B cell (primary cell): ENCODE measurements around the gene GRHL3. TPM values are rescaled to one million over a fixed set of nuclear protein-coding genes. Genes with fewer than 3 reads are reported as not detected.

Experiments
- ATAC-seq: fragments of 200-7000 bp; cut with Tn5 transposase; one replicate; pipeline ENCODE4 v1.10.0; 2021; ENCODE audit warnings: low read depth, mild to moderate bottlenecking, moderate number of reproducible peaks, moderate library complexity
- CTCF ChIA-PET: fragments of 350-600 bp; sonication (Branson Sonifier 250); formaldehyde crosslinking; loops from one replicate; lab custom pipeline; 2021; ENCODE audit warnings: antibody characterized with exemption, inconsistent platforms; lab: Charles Lee
- POLR2A ChIA-PET: fragments of 350-600 bp; sonication (Branson Sonifier 250); formaldehyde crosslinking; loops from one replicate; lab custom pipeline; 2021; ENCODE audit warnings: antibody characterized with exemption; lab: Charles Lee
- DNase-seq: peaks from one replicate; pipeline ENCODE4 v3.0.0; 2013
- H2AFZ ChIP-seq: 2 replicates; pipeline ENCODE4 v1.6.1; 2012; ENCODE audit warnings: mild to moderate bottlenecking, low read depth, low read length; ENCODE audit not compliant: insufficient read depth, poor library complexity, severe bottlenecking
- H3K27ac ChIP-seq, 2 donors: 1 replicate in 1 of 2; 2 replicates in 1 of 2; pipeline ENCODE4 v1.5.1; 2012 to 2013; ENCODE audit warnings: low read length in 2 of 2, mild to moderate bottlenecking in 2 of 2, moderate library complexity in 1 of 2
- H3K27me3 ChIP-seq, 4 experiments: fragments of 200-600 bp in 1 of 4; sonication (generic) in 1 of 4; replicated peaks in 1 of 4; 1 replicate in 2 of 4; 2 replicates in 2 of 4; pipeline versions ENCODE4 v1.6.1 to v1.7.0; 2013 to 2016; ENCODE audit warnings: low read length in 3 of 4, mild to moderate bottlenecking in 2 of 4, mixed read lengths in 1 of 4, moderate library complexity in 1 of 4; ENCODE audit not compliant: insufficient read depth in 4 of 4, control insufficient read depth in 3 of 4; ENCODE audit errors: control extremely low read depth in 1 of 4
- H3K36me3 ChIP-seq, 2 experiments: replicated peaks in 1 of 2; 1 replicate in 1 of 2; 2 replicates in 1 of 2; pipeline versions ENCODE4 v1.6.1 to v1.7.1; 2013; ENCODE audit warnings: low read length in 1 of 2; ENCODE audit not compliant: insufficient read depth in 2 of 2, control insufficient read depth in 1 of 2; ENCODE audit errors: control extremely low read depth in 1 of 2, extremely low read depth in 1 of 2
- H3K4me1 ChIP-seq, 2 donors: fragments of 200-600 bp in 1 of 2; sonication (generic) in 1 of 2; 1 replicate in 1 of 2; 2 replicates in 1 of 2; pipeline versions ENCODE4 v1.5.1 to v1.6.1; 2013 to 2017; ENCODE audit warnings: low read length in 2 of 2; ENCODE audit not compliant: control insufficient read depth in 2 of 2, insufficient read depth in 2 of 2
- H3K4me2 ChIP-seq: replicated peaks from 2 replicates; pipeline ENCODE3; 2012; ENCODE audit warnings: mild to moderate bottlenecking, low read depth, low read length; ENCODE audit not compliant: poor library complexity, severe bottlenecking
- H3K4me3 ChIP-seq, 5 experiments: fragments of 200-600 bp in 1 of 5; sonication (generic) in 1 of 5; 1 replicate in 3 of 5; 2 replicates in 2 of 5; pipeline versions ENCODE4 v1.5.1 to v1.7.0; 2011 to 2016; ENCODE audit warnings: low read length in 4 of 5, mild to moderate bottlenecking in 4 of 5, low read depth in 2 of 5, control low read depth in 1 of 5, moderate library complexity in 1 of 5; ENCODE audit not compliant: insufficient read depth in 1 of 5; ENCODE audit errors: control extremely low read depth in 1 of 5, extremely low read depth in 1 of 5
- H3K79me2 ChIP-seq: fragments of 200-600 bp; sonication (generic); one replicate; pipeline ENCODE4 v1.6.0; 2016; ENCODE audit warnings: low read length; ENCODE audit not compliant: control insufficient read depth, insufficient read depth
- H3K9ac ChIP-seq: fragments of 200-600 bp; sonication (generic); 2 replicates; pipeline ENCODE4 v1.6.1; 2017; ENCODE audit warnings: mild to moderate bottlenecking, low read length, moderate library complexity
- H3K9me3 ChIP-seq, 3 donors: one replicate each; pipeline versions ENCODE4 v1.6.1 to v1.7.1; 2013; ENCODE audit warnings: low read length in 2 of 3; ENCODE audit not compliant: control insufficient read depth in 2 of 3, insufficient read depth in 1 of 3; ENCODE audit errors: control extremely low read depth in 1 of 3
- H4K20me1 ChIP-seq: 2 replicates; pipeline ENCODE4 v1.6.0; 2012; ENCODE audit warnings: mild to moderate bottlenecking, low read length; ENCODE audit not compliant: insufficient read depth, control insufficient read depth, poor library complexity, severe bottlenecking
- H3K27ac Mint-ChIP-seq: one replicate; pipeline ENCODE4 v1.8.0; 2021; ENCODE audit warnings: mixed read lengths
- H3K27me3 Mint-ChIP-seq: one replicate; pipeline ENCODE4 v1.8.0; 2021; ENCODE audit warnings: mixed read lengths
- H3K4me1 Mint-ChIP-seq: one replicate; pipeline ENCODE4 v1.8.0; 2021; ENCODE audit warnings: mixed read lengths
- H3K4me3 Mint-ChIP-seq: one replicate; pipeline ENCODE4 v1.8.0; 2021; ENCODE audit warnings: mixed read lengths
- H3K9me3 Mint-ChIP-seq: one replicate; pipeline ENCODE4 v1.8.0; 2022; ENCODE audit warnings: mixed read lengths; ENCODE audit not compliant: insufficient read depth
- EZH2 ChIP-seq: IDR thresholded peaks from 2 replicates; pipeline ENCODE4 v1.6.1; 2012; ENCODE audit warnings: borderline replicate concordance, low read depth, mild to moderate bottlenecking, moderate library complexity, low read length; ENCODE audit not compliant: insufficient read depth, poor library complexity, severe bottlenecking
- WGBS: methylation state at CpG from one replicate; pipeline ENCODE4 v1.1.5; 2013; ENCODE audit warnings: missing lambda C conversion rate; ENCODE audit not compliant: insufficient coverage; 5-methylcytosine and 5-hydroxymethylcytosine counted together
- intact Hi-C: fragments of 100-400 bp; cut with micrococcal nuclease; formaldehyde crosslinking; loops from one replicate; pipeline ENCODE4 v1.10.0; 2022
- polyA plus RNA-seq: library from polyadenylated mRNA; depleted of rRNA; stranded (reverse); fragments of >200 nt; gene quantifications from 2 replicates; pipeline ENCODE4 v1.2.3, GENCODE V29; 2012
- total RNA-seq, 2 donors: library from RNA; stranded (reverse); fragments of 120-200 nt in 1 of 2; gene quantifications; 1 replicate in 1 of 2; 2 replicates in 1 of 2; pipeline versions ENCODE4 v1.2.3 to v1.2.4, GENCODE V29; 2013 to 2022
- TF ChIP-seq, protein P1 (sequence below): fragments of 200-600 bp; IDR thresholded peaks from one replicate; pipeline ENCODE4 v1.8.0; 2022; ENCODE audit warnings: antibody characterized with exemption, mild to moderate bottlenecking

Gene GRHL3
- total and polyA plus RNA-seq, 2 donors (not counting 1 experiment from before 2014, with no cell fraction given): not detected

DNA sequence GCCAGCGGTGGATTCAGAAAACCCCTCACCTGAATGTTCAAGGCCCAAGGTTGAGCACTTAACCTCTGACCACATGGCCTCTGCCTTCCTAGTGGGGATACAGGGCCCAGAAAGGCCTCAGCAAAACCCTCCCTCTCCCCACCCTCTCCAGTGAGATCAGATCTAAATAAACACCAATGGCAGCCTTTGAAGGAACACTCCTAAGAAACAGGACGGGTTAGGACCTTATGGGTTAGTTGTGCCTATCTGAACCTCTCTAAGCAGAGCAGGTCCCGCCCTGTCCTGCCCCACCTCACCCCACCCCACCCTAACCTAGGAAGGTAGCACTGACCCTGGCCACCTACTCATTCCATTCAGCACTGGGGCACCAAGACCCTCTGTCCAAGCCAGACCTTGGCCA lies 7.9 kb upstream of the GRHL3 start:
- Histone ChIP-seq H3K79me2 (no peaks in the 10 kb centered on the region), H3K36me3 (no peaks in the 10 kb centered on the region), H3K9ac (no peak overlapping the region), H3K27ac (no peak overlapping the region), H3K27me3 (peaks cover 0 to 16% (median 3%) of the 10 kb centered on the region in 4 experiments), H4K20me1 (no peaks in the 10 kb centered on the region), H2AFZ (no peak overlapping the region), H3K4me2 (no peak overlapping the region), H3K9me3 (no peaks in the 10 kb centered on the region), H3K4me3 (no peak overlapping the region), H3K4me1 (no peaks in the 10 kb centered on the region)
- DNase-seq: no peak
- intact Hi-C loops: no loop called here
- Mint-ChIP-seq H3K27me3 (peaks cover 17% of the 10 kb centered on the region), H3K27ac (no peak overlapping the region), H3K9me3 (no peaks in the 10 kb centered on the region), H3K4me3 (no peak overlapping the region), H3K4me1 (no peaks in the 10 kb centered on the region)
- POLR2A ChIA-PET: no interaction called here
- 100% methylated on average over 2 of the region's 3 CpGs for WGBS
- no peak for TF ChIP-seq EZH2
- TF ChIP-seq, protein P1, sequence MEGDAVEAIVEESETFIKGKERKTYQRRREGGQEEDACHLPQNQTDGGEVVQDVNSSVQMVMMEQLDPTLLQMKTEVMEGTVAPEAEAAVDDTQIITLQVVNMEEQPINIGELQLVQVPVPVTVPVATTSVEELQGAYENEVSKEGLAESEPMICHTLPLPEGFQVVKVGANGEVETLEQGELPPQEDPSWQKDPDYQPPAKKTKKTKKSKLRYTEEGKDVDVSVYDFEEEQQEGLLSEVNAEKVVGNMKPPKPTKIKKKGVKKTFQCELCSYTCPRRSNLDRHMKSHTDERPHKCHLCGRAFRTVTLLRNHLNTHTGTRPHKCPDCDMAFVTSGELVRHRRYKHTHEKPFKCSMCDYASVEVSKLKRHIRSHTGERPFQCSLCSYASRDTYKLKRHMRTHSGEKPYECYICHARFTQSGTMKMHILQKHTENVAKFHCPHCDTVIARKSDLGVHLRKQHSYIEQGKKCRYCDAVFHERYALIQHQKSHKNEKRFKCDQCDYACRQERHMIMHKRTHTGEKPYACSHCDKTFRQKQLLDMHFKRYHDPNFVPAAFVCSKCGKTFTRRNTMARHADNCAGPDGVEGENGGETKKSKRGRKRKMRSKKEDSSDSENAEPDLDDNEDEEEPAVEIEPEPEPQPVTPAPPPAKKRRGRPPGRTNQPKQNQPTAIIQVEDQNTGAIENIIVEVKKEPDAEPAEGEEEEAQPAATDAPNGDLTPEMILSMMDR: no peak
- ATAC-seq: no peak
- CTCF ChIA-PET: no interaction called here

DNA sequence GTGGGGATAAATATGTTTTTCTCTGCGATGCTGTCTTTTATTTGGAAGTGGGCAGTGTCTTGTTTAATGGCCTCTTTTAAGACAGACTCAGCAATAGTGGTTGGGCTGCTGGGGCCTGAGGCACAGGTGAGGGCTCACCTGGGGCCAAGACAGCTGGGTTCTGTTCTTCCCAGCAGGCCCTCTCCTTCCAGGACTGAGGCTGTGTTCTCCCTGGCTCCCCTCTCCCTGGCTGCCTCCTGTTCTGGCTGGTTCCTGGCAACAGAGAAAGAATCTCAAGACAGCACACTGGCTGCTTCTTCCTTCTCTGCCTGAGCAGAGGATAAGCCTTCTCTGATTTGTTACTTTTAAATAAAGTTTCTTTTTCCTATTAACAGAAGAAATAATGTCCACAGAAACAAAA lies 7.4 kb upstream of the GRHL3 start:
- CTCF ChIA-PET: interaction anchor here (1.3 kb wide), 1 partner anchor 10 kb away, joined by 3 read pairs; no protein-coding TSS in a partner anchor
- WGBS: 100% methylated on average over 1 of the region's 1 CpG

More for the DNA sequence above, 7.4 kb upstream of the GRHL3 start:
- Histone ChIP-seq H3K4me1 (no peaks in the 10 kb centered on the region), H3K4me2 (no peak overlapping the region), H3K36me3 (no peaks in the 10 kb centered on the region), H3K27ac (no peak overlapping the region), H3K4me3 (no peak overlapping the region), H2AFZ (no peak overlapping the region), H3K9ac (no peak overlapping the region), H3K27me3 (peaks cover 0 to 18% (median 4%) of the 10 kb centered on the region in 4 experiments), H4K20me1 (no peaks in the 10 kb centered on the region), H3K9me3 (no peaks in the 10 kb centered on the region), H3K79me2 (no peaks in the 10 kb centered on the region)
- POLR2A ChIA-PET: no interaction called here
- H3K27me3 Mint-ChIP-seq: peaks cover 14% of the 10 kb centered on the region
- ATAC-seq (no peak), DNase-seq (no peak)
- H3K9me3 Mint-ChIP-seq: no peaks in the 10 kb centered on the region
- H3K4me3 Mint-ChIP-seq: no peak overlapping the region
- H3K27ac Mint-ChIP-seq: no peak overlapping the region
- H3K4me1 Mint-ChIP-seq: no peaks in the 10 kb centered on the region
- TF ChIP-seq, protein P1: no peak
- no peak for TF ChIP-seq EZH2
- intact Hi-C loops: no loop called here
